Measurements from ENCODE around the gene EEF2.

DNA sequence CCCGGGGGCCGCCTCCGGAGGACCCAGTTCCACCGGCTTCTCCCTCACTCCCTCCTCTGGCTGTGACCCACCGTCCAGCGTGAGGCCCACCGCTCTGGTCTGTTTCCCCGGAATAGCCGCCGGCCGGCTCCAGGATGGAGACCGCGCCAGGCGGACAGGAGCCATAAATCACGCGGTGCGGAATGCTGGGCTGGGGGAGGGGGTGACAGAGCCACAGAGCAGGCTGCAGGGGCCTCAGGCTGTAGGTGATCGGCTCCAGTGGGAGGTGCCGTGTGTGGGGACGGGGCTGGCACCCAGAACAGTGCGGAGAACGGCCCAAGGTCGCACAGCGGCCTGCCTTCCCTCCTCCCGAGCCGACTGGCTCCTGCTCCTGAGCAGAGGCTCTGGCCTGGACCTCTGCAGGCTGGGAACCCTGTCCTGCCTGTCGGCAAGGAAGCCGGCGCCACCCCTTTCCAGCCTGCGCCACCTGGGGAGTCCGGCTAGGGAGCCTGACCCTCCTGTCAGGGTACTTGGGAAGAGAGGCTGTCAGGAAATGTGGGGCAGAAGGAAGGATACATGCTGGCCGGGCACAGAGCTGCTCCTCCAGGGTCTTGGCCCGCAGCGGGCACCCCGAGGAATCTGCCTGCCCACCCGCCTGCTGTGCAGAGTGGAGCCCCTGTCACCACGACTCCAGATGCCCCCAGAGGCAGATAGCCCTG, 30.6 kb upstream of the EEF2 start:
- TF ChIP-seq, protein P1, sequence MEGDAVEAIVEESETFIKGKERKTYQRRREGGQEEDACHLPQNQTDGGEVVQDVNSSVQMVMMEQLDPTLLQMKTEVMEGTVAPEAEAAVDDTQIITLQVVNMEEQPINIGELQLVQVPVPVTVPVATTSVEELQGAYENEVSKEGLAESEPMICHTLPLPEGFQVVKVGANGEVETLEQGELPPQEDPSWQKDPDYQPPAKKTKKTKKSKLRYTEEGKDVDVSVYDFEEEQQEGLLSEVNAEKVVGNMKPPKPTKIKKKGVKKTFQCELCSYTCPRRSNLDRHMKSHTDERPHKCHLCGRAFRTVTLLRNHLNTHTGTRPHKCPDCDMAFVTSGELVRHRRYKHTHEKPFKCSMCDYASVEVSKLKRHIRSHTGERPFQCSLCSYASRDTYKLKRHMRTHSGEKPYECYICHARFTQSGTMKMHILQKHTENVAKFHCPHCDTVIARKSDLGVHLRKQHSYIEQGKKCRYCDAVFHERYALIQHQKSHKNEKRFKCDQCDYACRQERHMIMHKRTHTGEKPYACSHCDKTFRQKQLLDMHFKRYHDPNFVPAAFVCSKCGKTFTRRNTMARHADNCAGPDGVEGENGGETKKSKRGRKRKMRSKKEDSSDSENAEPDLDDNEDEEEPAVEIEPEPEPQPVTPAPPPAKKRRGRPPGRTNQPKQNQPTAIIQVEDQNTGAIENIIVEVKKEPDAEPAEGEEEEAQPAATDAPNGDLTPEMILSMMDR (conservative IDR thresholded peaks at IDR 0.05; ENCODE audit: low read length) = no peak
- no peak for TF ChIP-seq EZH2phosphoT487 (IDR thresholded peaks at IDR 0.05; ENCODE audit: borderline replicate concordance, low read depth, low read length)
